ENCODE measurements around the gene ART3.

DNA sequence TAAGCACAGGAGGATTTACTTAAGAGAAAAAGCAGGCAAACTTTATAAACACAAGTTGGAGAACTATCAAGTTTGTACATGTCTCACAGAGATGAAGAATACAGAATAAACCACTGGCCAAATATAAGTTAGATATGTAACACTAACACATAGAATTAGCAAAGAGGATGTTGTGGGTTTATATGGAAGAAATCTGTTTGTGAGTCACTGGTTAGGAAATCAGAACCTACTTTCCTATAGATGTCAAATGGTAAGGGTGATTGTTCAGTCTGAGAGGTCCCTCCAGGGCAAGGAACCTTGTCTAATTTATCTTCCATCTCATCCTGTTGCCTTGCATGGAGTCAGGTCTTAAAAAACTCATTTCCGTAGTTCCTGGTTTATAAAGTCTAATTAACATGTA lies 14.8 kb upstream of the ART3 start:
- TF ChIP-seq CTCF (IDR thresholded peaks at IDR 0.05) (no peak), POLR2A (IDR thresholded peaks at IDR 0.05) (no peak), POLR2AphosphoS5 (IDR thresholded peaks at IDR 0.05) (no peak)

Data from sigmoid colon (tissue), 4 donors.